DMS53 treated with DMSO at 0.1 percent for 48 hours (cell line): ENCODE measurements around the gene CD4.
"Not testable (repeated sequence)": the region's sequence is repeated elsewhere in the genome, so short reads cannot be mapped to it uniquely, and the experiment has no call there.

Source experiments
- DNase-seq: peaks from one replicate; lab custom pipeline; 2025; ENCODE audit not compliant: unreplicated experiment; lab: John Stamatoyannopoulos, UW

The CD4 gene

DNA sequence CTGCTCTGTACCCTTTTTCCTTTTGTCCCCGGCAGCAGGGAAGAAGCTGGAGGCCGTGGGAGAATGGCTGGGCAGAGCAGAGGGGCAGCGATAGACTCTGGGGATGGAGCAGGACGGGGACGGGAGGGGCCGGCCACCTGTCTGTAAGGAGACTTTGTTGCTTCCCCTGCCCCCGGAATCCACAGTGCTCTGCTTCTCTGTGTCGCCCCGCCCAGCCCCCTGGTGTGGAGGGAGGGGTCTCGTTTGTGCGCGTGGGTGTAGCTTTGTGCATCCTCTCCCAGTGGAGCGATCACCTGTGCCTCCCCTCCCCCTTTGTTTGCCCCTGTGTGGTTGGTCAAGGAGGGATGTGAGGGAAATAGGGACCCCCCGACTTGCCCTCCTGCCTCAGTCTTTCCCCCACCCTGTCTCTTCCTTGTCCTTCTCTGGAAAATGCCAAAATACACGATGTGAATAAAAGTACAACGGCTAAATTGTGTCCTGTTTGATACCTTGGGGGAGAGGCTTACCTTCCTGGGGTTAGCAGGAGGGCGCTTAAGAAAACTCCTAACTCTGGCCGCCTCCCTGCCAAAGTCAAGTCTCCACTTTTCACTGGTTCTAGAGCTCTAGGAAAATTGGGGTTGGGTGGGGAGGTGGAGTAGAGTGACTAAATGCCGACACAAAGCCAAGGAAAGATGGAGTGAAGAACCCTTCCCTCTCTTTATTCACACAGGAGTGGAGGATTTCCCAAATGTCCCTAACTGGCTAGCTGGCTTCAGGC is 77.0 kb downstream of the CD4 start:
- no peak for DNase-seq

DNA sequence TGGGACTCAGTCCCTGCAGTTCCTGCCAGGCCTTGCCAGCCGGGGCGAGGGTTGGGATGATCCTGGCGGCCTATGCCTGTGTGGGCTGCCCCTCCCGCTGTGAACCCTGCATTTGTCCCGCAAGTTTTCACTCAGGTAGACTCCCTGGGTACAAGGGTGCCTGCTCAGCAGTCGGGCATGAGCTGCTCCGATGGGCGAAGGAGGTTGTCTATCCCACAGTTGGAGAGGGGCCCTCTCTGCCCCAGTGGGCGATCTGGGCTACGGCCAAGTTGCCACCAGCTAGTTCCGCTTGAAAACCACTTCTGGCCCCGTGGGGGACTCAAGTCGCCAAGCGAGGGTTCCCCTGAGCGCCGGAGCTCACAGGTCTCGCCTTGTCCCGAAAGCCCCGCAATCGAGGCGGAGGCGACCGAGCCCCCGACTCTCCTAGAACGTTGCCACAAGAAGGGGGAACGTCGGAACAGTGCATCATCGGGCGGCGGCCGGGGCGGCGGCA is 77.6 kb downstream of the CD4 start:
- peak; percentile 60 for DNase-seq

DNA sequence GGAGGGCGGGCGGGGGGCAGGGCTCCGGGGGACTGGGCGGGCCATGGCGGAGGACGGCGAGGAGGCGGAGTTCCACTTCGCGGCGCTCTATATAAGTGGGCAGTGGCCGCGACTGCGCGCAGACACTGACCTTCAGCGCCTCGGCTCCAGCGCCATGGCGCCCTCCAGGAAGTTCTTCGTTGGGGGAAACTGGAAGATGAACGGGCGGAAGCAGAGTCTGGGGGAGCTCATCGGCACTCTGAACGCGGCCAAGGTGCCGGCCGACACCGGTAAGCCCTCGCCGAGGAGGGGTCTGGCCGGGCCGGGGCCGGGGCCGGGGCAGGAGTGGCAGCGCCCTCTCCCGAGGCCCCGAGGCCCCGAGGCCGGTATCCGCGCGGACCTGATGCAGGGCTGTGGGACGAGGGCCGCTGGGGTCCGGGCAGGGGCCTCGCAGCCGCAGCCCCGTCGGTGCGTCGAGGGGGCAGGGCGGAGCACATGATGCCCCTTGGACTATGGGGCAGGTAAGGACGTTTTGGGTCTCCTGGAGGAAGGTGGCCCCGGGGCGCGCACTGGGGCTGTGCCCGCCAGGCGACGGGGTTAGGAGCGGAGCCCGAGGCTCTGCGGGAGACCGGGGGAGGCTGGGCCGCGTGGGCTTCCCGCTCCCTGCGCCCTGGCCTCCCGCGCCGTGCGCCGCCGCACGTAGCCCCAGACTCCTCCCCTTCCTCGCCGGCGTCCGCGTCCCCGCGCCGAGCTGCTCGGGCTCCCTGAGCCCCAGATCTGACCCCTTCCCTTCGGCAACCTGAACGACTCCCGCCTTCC is 78.3 kb downstream of the CD4 start, which contains the start of gene TPI1:
Gene TPI1, plus strand, starts transcription at position 119 of the 798 bp plus-strand sequence. Its CDS starts 36 bp downstream, at position 155.
- DNase-seq: peak; percentile 75

DNA sequence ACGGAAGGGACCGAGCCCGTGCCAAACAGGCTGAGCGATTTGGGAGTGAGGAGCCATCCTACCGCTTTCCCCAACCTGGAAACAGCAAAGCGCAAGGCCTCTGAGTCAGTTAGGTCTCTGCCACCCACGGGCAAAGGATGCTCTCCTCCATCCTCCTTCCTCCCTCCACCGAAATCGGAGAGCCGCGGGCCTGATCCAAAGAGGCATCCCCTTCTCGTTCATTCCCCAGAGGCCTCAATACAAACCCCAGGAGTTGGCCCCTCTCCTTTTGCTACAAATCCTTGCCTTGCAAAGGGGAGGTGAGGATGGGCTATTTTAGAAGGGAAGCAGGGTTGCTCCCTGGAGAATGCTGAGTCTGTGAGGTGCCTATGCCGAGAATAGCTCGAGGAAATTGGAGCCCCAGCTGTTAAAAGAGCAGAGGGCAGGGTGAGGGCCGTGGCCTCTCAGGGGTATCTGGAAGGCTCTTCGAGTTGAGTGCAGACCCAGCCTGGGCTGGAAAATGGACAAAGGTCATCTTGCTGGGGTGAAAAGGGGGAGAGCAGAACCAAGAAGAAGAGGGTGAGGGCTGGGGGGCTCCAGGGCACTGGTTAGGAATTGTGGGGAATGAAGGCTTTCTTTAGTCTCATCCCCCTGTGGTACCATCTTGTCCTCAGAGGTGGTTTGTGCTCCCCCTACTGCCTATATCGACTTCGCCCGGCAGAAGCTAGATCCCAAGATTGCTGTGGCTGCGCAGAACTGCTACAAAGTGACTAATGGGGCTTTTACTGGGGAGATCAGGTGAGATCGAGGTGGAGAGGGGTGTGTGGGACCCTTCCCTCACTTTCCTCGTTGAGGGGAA is 79.1 kb downstream of the CD4 start:
- peak; percentile 47 for DNase-seq

DNA sequence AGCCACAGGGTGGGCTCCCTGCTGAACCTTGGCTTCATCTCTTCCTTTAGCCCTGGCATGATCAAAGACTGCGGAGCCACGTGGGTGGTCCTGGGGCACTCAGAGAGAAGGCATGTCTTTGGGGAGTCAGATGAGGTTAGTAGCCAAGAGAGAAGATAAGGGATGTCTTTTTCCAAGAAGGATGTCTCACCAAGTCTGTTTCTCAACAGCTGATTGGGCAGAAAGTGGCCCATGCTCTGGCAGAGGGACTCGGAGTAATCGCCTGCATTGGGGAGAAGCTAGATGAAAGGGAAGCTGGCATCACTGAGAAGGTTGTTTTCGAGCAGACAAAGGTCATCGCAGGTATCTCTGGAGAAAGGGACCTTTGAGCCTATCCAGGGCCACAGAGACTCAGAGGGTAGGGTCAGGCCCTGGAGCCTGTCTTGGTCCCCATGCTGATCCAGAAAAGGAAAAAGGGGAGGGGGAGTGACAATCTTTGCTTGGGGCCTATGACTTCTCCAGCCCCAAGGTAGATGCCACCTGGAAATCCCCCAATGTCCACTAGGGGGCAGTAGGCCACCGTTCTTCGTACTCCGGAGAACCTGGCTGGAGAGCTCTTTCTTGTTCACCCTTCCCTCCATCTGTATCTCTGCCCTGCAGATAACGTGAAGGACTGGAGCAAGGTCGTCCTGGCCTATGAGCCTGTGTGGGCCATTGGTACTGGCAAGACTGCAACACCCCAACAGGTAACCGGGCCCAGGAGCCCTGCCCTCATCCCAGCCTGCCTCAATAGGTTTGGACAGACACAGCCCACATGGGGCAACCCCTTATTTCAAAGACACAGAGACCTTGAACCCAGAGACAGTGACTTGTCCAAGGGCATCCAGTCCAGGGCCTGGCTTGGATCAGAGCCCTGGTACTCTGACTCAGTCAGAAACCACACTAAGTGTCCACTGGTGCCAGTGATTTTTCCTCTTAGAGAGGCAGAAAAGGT is 80.0 kb downstream of the CD4 start:
- peak; percentile 92 for DNase-seq

DNA sequence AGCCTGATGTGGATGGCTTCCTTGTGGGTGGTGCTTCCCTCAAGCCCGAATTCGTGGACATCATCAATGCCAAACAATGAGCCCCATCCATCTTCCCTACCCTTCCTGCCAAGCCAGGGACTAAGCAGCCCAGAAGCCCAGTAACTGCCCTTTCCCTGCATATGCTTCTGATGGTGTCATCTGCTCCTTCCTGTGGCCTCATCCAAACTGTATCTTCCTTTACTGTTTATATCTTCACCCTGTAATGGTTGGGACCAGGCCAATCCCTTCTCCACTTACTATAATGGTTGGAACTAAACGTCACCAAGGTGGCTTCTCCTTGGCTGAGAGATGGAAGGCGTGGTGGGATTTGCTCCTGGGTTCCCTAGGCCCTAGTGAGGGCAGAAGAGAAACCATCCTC is 81.0 kb downstream of the CD4 start:
- not testable (repeated sequence) for DNase-seq
